ENCODE data around the gene SYPL2. TPM values are rescaled to one million over a fixed set of nuclear protein-coding genes. Genes with fewer than 3 reads are reported as not detected.

The SYPL2 gene
- total RNA-seq, 1 experiment from 2014 or later, result 2.5 TPM

DNA sequence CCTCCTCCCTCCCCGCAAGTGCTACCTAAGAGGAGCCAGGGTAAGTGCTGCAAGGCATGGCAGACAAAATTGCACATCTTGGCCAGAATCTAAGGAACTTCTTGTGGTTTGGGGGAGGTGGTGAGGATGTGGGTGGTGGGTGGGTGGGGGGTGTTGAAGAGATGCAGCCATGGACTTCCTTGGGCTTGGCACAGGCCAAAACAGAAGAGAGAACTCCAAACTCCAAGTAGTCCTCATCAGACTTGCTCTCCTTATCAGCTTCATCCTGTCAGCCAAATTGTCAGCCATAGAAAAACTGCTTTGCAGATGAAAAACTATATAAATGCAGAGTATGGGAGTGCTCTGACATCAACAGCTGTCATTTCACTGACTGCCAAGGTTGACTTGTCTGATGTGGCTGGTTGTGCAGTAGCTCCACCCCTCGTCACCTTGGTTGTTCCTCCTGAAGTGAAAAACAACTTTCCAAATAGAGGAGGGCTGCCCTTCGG, 36.1 kb downstream of the SYPL2 start:
- Histone ChIP-seq H3K23me2 (ENCODE audit: insufficient read length, low read depth, low read length, poor library complexity, severe bottlenecking) (no peaks in the 10 kb centered on the region), H3K4me2 (ENCODE audit: insufficient read depth, insufficient read length, low read length) (no peak overlapping the region), H3T11ph (ENCODE audit: low read length) (no peak overlapping the region), H3K79me1 (ENCODE audit: insufficient read depth, low read depth, low read length, poor library complexity, severe bottlenecking) (no peaks in the 10 kb centered on the region), H3K27me3 (ENCODE audit: insufficient read depth, low read length) (no peaks in the 10 kb centered on the region), H3K56ac (ENCODE audit: insufficient read length, low read depth, low read length) (no peak overlapping the region), H3K14ac (ENCODE audit: insufficient read depth, low read length) (no peak overlapping the region), H2AK5ac (ENCODE audit: insufficient read length, low read length) (no peak overlapping the region), H3K4me1 (ENCODE audit: insufficient read depth, low read length) (peaks cover 2% of the 10 kb centered on the region; the same call in 1 of the 2 replicates), H2BK15ac (ENCODE audit: low read depth, low read length) (no peak overlapping the region), H3K27ac (ENCODE audit: insufficient read length, low read depth, low read length) (no peak overlapping the region), H2BK5ac (ENCODE audit: insufficient read length, low read length) (no peak overlapping the region), H2BK120ac (ENCODE audit: low read depth, low read length, poor library complexity, severe bottlenecking) (no peak overlapping the region), H3K4ac (ENCODE audit: low read depth, low read length) (no peak overlapping the region), H4K5ac (ENCODE audit: insufficient read length, low read depth, low read length) (no peak overlapping the region), H2AFZ (ENCODE audit: low read length) (no peak overlapping the region), H2BK12ac (ENCODE audit: insufficient read length, low read depth, low read length) (no peak overlapping the region), H3K18ac (ENCODE audit: insufficient read length, low read depth, low read length) (no peak overlapping the region), H3K79me2 (ENCODE audit: insufficient read depth, low read length) (no peaks in the 10 kb centered on the region), H2BK20ac (ENCODE audit: low read depth, low read length, poor library complexity, severe bottlenecking) (no peak overlapping the region), H4K8ac (replicated peaks; ENCODE audit: insufficient read length, low read depth, low read length) (no peak overlapping the region), H4K20me1 (ENCODE audit: control insufficient read depth, insufficient read depth, insufficient read length) (no peaks in the 10 kb centered on the region), H3K9ac (ENCODE audit: extremely low read depth, insufficient read length, low read length) (no peak overlapping the region), H4K91ac (ENCODE audit: insufficient read length, low read depth, low read length) (no peak overlapping the region), H3K9me3 (ENCODE audit: control insufficient read depth, low read depth, low read length) (no peaks in the 10 kb centered on the region), H3K23ac (ENCODE audit: insufficient read length, low read depth, low read length) (no peak overlapping the region)
- WGBS (ENCODE audit: extremely low coverage, insufficient read length, low lambda C conversion rate), result no CpG with 5 or more reads among the region's 3 CpGs
- Mint-ChIP-seq H3K36me3 (ENCODE audit: insufficient read depth in 1 of 3, low read depth in 3 of 3) (peaks cover 0 to 5% (median 2%) of the 10 kb centered on the region in 3 experiments; a peak in 4 of 7 replicates), H3K27me3 (ENCODE audit: low read depth) (peaks cover 7% of the 10 kb centered on the region), H3K4me3 (no peak overlapping the region), H3K27ac (no peak overlapping the region), H3K9me3 (no peaks in the 10 kb centered on the region), H3K4me1 (peaks cover 16 to 18% of the 10 kb centered on the region in 2 experiments)
- DNase-seq, result no peak
- TF ChIP-seq, protein P1, sequence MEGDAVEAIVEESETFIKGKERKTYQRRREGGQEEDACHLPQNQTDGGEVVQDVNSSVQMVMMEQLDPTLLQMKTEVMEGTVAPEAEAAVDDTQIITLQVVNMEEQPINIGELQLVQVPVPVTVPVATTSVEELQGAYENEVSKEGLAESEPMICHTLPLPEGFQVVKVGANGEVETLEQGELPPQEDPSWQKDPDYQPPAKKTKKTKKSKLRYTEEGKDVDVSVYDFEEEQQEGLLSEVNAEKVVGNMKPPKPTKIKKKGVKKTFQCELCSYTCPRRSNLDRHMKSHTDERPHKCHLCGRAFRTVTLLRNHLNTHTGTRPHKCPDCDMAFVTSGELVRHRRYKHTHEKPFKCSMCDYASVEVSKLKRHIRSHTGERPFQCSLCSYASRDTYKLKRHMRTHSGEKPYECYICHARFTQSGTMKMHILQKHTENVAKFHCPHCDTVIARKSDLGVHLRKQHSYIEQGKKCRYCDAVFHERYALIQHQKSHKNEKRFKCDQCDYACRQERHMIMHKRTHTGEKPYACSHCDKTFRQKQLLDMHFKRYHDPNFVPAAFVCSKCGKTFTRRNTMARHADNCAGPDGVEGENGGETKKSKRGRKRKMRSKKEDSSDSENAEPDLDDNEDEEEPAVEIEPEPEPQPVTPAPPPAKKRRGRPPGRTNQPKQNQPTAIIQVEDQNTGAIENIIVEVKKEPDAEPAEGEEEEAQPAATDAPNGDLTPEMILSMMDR (conservative IDR thresholded peaks at IDR 0.05), result no peak
